HG03095 (cell line): ENCODE data around the gene ACOT7.
A peak's percentile ranks its signal among the peaks of the same experiment; 100 is the strongest.

Experiments
- ATAC-seq: cut with Tn5 transposase; IDR thresholded peaks from one replicate; pipeline ENCODE4 v1.9.1; 2021; ENCODE audit warnings: moderate library complexity; ENCODE audit not compliant: unreplicated experiment

ACOT7 gene

GRCh38 chr1:6273380-6273891 lies 120.1 kb downstream of the ACOT7 start:
- ATAC-seq = no peak

- ATAC-seq = no peak
These were observed 120.7 kb downstream of the ACOT7 start for GRCh38 chr1:6272868-6273267.

GRCh38 chr1:6272452-6272851 lies 121.1 kb downstream of the ACOT7 start:
- ATAC-seq = no peak

- no peak for ATAC-seq
These were observed 122.0 kb downstream of the ACOT7 start for GRCh38 chr1:6271554-6271953.

- ATAC-seq = no peak
These were observed 122.6 kb downstream of the ACOT7 start for GRCh38 chr1:6271006-6271405.

- ATAC-seq = no peak
These were observed 123.2 kb downstream of the ACOT7 start for GRCh38 chr1:6270401-6270800.

DNA sequence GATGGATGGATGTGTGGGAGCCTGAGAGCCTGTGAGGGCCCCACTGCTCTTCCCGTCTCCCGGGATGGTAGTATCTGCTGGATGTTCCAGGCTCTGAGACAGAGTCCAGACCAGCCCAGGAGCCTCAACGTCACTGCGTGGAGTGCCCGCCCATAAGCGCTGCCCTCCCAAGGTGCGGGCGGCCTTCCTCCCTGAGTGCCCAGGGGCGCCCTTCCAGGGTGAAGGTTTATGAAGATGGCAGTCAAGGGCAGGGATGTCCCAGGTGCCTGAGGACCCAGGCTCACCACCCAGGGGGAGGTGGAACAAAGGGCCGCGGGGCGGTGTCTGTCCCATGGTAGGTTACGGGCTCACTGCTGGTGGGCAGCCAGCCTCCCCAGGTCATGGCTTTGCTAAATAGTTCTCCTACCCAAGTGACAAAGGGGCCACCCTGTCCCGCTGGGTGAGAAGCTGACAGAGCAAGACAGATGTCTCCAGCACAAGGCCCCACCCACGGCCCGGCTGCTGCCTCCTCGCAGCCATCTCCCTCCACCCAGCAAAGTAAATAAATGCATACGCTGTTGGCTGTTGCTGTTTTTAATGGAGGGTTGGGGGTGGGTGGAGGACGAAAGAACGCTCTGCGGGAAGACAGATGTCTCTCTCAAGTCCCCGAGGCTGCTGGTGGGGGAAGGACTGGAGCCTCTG lies 123.7 kb downstream of the ACOT7 start:
- no peak for ATAC-seq

GRCh38 chr1:6269296-6269695 lies 124.3 kb downstream of the ACOT7 start:
- ATAC-seq = no peak

- ATAC-seq = no peak
These were observed 125.2 kb downstream of the ACOT7 start for GRCh38 chr1:6268415-6268814.

GRCh38 chr1:6267686-6268322 lies 125.8 kb downstream of the ACOT7 start:
- no peak for ATAC-seq

GRCh38 chr1:6266641-6267040 lies 126.9 kb downstream of the ACOT7 start:
- no peak for ATAC-seq

- ATAC-seq = no peak
These were observed 128.4 kb downstream of the ACOT7 start for GRCh38 chr1:6265151-6265550.

DNA sequence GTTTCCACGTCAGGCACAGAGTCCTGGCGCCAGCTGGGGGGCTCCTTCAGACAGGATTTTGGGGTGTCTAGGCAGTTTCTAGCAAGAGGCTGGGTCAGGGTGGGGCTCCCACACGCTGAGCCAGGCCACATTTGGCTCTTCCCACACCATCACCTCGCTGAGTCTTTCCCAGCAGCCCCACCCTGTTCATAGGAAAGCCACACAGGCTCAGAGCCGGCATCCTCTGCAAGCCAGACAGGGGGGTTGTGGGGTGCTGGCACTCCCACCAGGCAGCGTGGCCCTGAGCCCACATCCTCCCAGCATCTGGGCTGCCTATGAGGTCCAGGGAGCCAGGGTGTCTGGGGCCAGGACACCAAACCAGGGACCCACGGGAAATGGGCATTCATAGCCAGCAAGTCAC lies 129.9 kb downstream of the ACOT7 start:
- ATAC-seq = no peak

- no peak for ATAC-seq
These were observed 130.8 kb downstream of the ACOT7 start for GRCh38 chr1:6262555-6263420.

GRCh38 chr1:6261615-6261995 lies 132.0 kb downstream of the ACOT7 start:
- ATAC-seq = no peak

- no peak for ATAC-seq
These were observed 132.5 kb downstream of the ACOT7 start, which contains the start of gene GPR153 for GRCh38 chr1:6260961-6261614. TSS of gene GPR153 (minus strand) at chr1:6261098. CDS start at chr1:6254905, 6,193 bp downstream.

- ATAC-seq = no peak
These were observed 133.1 kb downstream of the ACOT7 start for GRCh38 chr1:6260433-6260934.

DNA sequence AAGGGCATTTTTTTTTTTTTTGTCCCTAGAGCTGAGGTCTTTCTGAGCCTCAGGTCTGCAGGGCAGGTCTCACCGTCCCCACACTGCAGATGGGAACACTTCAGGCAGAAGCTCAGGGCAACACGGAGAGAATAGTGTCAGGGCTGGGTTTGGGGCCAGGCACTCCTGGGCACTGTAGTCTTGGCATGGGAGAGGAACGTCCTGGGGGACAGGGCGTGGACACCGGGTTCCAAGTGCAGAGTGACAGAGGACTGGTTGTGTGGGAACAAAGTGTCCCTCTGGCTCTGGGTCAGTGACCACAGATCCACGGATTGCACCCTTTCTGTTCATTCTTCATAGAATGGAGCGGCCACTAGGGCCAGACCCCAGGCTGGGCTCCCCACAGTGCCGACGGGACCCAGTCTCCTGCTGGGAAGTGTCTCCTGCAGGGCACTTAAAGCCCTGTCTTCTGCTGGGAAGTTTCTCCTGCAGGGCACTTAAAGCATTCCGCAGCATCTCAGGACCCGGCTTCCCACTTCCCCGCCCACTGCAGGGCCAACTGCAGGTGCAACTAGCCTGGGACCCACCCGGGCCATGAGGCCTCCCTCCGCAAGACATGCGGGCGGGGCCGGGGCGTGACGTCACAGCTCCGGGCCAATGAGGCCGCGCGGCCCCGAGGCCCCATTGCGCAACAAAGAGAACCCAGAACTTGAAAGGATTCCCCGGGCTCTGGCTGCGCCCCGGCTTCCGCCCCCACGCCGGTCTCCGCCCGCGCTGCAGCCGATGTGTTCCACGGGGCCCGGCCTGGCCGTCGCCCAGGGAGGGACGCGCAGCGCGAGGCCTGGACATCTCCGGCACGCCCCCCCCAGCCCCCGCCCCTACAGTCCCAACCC lies 133.8 kb downstream of the ACOT7 start:
- ATAC-seq = peak; percentile 45

DNA sequence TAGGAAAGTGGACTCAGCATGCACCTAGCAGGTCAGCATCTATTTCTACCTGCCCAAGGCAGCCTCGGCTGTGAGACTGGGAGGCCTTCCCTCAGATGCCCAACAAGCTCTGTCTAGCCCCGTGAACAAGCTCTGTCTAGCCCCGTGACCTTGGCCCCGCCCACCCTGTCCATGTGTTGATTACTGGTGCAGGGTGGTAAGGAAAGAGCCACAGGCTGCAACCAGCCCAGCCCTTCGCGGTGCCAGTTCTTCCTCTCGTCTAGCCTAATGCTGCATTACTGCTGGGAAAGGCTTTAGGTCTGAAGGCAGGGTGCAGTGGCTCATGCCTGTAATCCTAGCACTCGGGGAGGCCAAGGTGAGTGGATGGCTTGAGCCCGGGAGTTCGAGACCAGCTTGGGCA lies 134.9 kb downstream of the ACOT7 start:
- no peak for ATAC-seq

DNA sequence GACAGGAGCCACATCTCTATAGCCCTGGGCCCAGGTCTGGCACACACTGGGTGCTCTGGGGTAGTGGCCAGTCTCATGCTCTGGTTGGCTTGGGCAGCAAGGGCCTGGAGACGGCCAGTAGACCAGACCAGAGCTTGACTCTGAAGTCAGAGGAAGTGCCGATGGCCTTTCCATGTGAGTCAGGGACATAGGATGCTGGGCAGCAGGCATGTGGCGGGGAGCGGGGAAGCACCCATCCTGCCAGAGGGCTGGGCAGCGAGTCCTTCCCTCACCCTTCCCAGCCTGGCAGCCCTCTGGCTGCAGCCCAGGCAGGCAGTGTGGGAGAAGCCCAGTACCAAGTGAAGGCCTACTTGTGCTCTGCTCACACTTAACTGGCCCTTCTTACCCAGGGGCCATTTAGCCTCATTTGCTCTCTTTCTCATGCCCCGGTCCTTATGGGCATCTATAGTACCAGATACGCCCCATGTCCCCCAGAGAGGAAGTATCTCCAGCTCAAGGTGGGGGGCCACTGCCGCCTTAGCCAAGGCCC lies 136.0 kb downstream of the ACOT7 start:
- no peak for ATAC-seq
